Esophagus muscularis mucosa (tissue), 4 donors: ENCODE measurements around the gene ENTR1. TPM values are rescaled to one million over a fixed set of nuclear protein-coding genes. Genes with fewer than 3 reads are reported as not detected.

ENCODE experiments used
- DNase-seq: peaks from one replicate; pipeline ENCODE4 v3.0.0-alpha.2; 2017; ENCODE audit errors: extremely low spot score
- H3K27ac ChIP-seq, 4 donors: fragments of 200-600 bp; sonication (generic); replicated peaks in 1 of 4; 1 replicate in 3 of 4; 2 replicates in 1 of 4; pipeline ENCODE4 v1.5.1; 2016 to 2019; ENCODE audit warnings: mild to moderate bottlenecking in 1 of 4
- H3K27me3 ChIP-seq, 4 donors: fragments of 200-600 bp; sonication (generic); one replicate each; pipeline versions ENCODE4 v1.5.1 to v1.6.0; 2016 to 2019
- H3K36me3 ChIP-seq, 4 donors: fragments of 200-600 bp; sonication (generic); one replicate each; pipeline ENCODE4 v1.5.1; 2016 to 2019
- H3K4me1 ChIP-seq, 4 donors: fragments of 200-600 bp; sonication (generic); one replicate each; pipeline ENCODE4 v1.5.1; 2016 to 2019
- H3K4me3 ChIP-seq, 4 donors: fragments of 200-600 bp; sonication (generic); 1 replicate in 2 of 4; 2 replicates in 2 of 4; pipeline ENCODE4 v1.5.1; 2016 to 2019; ENCODE audit warnings: mild to moderate bottlenecking in 4 of 4, moderate library complexity in 1 of 4
- H3K9me3 ChIP-seq, 4 donors: fragments of 200-600 bp; sonication (generic); 1 replicate in 3 of 4; 2 replicates in 1 of 4; pipeline ENCODE4 v1.5.1; 2016 to 2019
- EP300 ChIP-seq: sonication (generic); formaldehyde crosslinking; IDR thresholded peaks from one replicate; pipeline ENCODE4 v1.6.1; 2017; ENCODE audit warnings: antibody characterized with exemption
- POLR2A ChIP-seq: fragments of 450-650 bp; IDR thresholded peaks from one replicate; pipeline ENCODE4 v1.6.1; 2017; ENCODE audit warnings: antibody characterized with exemption, moderate library complexity, mild to moderate bottlenecking, low read depth
- POLR2AphosphoS5 ChIP-seq, 2 donors: sonication (generic); formaldehyde crosslinking; IDR thresholded peaks; one replicate each; pipeline ENCODE4 v1.6.1; 2017; ENCODE audit warnings: antibody characterized with exemption in 2 of 2
- WGBS: methylation state at CpG from one replicate; pipeline ENCODE4 v1.1.5; 2018; 5-methylcytosine and 5-hydroxymethylcytosine counted together
- intact Hi-C: fragments of 100-400 bp; cut with DNase I; formaldehyde crosslinking; loops from one replicate; pipeline ENCODE4 v1.15.1; 2023
- total RNA-seq, 4 donors: library from RNA; depleted of rRNA; stranded (reverse); fragments of >200 nt; gene quantifications; one replicate each; pipeline versions ENCODE4 v1.1.0 to v1.2.1, GENCODE V29; 2016
- TF ChIP-seq, protein P1 (sequence below), 3 experiments: fragments of 200-600 bp in 2 of 3; fragments of 450-650 bp in 1 of 3; sonication (generic) in 2 of 3; IDR thresholded peaks; one replicate each; pipeline ENCODE4 v1.5.1; 2017 to 2019; ENCODE audit warnings: antibody characterized with exemption in 3 of 3, mild to moderate bottlenecking in 2 of 3, moderate library complexity in 1 of 3

Gene ENTR1
- total RNA-seq, 4 donors from 2014 or later: 26.2 to 44.8 (median 37.6) TPM

DNA sequence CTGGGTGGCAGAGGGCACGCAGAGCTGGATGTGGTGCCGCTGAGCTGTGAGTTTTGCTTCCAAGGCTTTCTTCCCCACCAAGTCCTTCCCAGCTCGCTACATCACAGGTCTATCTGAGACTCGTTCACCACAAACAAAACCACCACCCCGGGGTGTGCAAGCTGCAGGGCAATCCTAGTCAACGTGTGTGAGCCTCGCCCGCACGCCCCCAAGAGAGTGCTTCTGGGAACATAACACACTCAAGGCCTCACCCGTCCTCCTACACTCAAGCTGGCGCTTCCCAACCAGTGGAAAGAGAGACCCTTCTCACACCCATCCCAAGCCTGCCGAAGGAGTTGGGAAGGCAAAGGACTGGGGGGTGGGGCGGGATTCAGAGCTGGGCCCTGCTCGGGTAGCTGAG lies 21.0 kb downstream of the ENTR1 start:
- Histone ChIP-seq H3K4me3 (no peak overlapping the region), H3K27ac (no peak overlapping the region), H3K27me3 (no peaks in the 10 kb centered on the region), H3K9me3 (no peaks in the 10 kb centered on the region), H3K36me3 (peaks cover 47 to 98% (median 87%) of the 10 kb centered on the region in 4 donors), H3K4me1 (no peaks in the 10 kb centered on the region)
- WGBS: 90% methylated on average over 12 of the region's 14 CpGs
- DNase-seq: no peak
- TF ChIP-seq POLR2A (no peak), POLR2AphosphoS5 (IDR thresholded peaks at IDR 0.05) (no peak)
- TF ChIP-seq, protein P1, sequence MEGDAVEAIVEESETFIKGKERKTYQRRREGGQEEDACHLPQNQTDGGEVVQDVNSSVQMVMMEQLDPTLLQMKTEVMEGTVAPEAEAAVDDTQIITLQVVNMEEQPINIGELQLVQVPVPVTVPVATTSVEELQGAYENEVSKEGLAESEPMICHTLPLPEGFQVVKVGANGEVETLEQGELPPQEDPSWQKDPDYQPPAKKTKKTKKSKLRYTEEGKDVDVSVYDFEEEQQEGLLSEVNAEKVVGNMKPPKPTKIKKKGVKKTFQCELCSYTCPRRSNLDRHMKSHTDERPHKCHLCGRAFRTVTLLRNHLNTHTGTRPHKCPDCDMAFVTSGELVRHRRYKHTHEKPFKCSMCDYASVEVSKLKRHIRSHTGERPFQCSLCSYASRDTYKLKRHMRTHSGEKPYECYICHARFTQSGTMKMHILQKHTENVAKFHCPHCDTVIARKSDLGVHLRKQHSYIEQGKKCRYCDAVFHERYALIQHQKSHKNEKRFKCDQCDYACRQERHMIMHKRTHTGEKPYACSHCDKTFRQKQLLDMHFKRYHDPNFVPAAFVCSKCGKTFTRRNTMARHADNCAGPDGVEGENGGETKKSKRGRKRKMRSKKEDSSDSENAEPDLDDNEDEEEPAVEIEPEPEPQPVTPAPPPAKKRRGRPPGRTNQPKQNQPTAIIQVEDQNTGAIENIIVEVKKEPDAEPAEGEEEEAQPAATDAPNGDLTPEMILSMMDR (IDR thresholded peaks at IDR 0.05): no peak
- intact Hi-C loops: no loop called here

DNA sequence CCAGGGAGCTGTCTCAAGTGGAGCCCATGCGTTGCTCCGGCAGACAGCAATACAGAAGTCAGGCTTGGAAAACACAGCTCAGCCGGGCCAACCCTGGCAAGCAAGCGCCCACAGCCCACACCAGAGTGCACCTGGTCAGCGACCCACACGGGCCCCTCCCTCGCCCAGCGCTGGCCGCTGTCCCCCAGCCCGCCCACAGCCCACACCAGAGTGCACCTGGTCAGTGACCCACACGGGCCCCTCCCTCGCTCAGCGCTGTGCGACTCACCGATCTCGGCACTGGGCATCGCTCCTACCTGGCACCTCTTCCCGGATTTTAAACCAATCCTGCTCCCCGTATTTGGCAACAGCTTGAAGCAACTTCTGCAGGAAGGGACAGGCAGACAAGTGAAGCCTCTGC lies 23.2 kb downstream of the ENTR1 start:
- H3K36me3 ChIP-seq: peaks cover 35 to 98% (median 87%) of the 10 kb centered on the region in 4 donors
- DNase-seq: no peak
- no peak for TF ChIP-seq POLR2A
- TF ChIP-seq, protein P1 (IDR thresholded peaks at IDR 0.05): no peak
- TF ChIP-seq POLR2AphosphoS5 (IDR thresholded peaks at IDR 0.05): no peak
- no peak for TF ChIP-seq EP300

DNA sequence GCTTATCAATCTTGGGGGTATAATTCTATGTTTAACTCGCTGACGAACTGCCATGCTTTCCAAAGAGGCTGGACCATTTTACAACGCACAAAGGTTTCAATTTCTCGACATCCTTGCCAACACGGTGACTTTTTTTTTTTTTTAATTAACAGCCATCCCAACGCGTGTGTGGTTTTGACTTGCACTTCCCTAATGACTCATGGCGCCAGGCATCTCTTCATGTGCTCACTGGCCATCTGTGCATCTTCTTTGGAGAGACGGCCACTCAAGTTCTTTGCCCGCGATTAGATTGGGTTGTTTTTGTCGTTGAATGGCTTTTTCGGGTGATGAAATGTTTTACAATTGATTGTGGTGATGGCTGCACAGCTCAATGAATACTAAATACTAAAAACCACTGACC lies 24.4 kb downstream of the ENTR1 start:
- H3K4me1 ChIP-seq: no peaks in the 10 kb centered on the region
- WGBS: 91% methylated on average over 13 of the region's 13 CpGs
- no peak overlapping the region for H3K27ac ChIP-seq
- no peaks in the 10 kb centered on the region for H3K27me3 ChIP-seq
- intact Hi-C loops: no loop called here
- H3K9me3 ChIP-seq: no peaks in the 10 kb centered on the region
- TF ChIP-seq, protein P1 (IDR thresholded peaks at IDR 0.05): no peak
- no peak for TF ChIP-seq POLR2A
- TF ChIP-seq POLR2AphosphoS5 (IDR thresholded peaks at IDR 0.05): no peak
- no peak for TF ChIP-seq EP300
- no peak overlapping the region for H3K4me3 ChIP-seq
- H3K36me3 ChIP-seq: peaks cover 23 to 98% (median 88%) of the 10 kb centered on the region in 4 donors
- no peak for DNase-seq

More for the DNA sequence above, 23.2 kb downstream of the ENTR1 start:
- 99% methylated on average over 19 of the region's 19 CpGs for WGBS
- H3K27me3 ChIP-seq: no peaks in the 10 kb centered on the region
- H3K4me3 ChIP-seq: no peak overlapping the region
- no peaks in the 10 kb centered on the region for H3K4me1 ChIP-seq
- no peaks in the 10 kb centered on the region for H3K9me3 ChIP-seq
- intact Hi-C loops: no loop called here
- H3K27ac ChIP-seq: no peak overlapping the region

DNA sequence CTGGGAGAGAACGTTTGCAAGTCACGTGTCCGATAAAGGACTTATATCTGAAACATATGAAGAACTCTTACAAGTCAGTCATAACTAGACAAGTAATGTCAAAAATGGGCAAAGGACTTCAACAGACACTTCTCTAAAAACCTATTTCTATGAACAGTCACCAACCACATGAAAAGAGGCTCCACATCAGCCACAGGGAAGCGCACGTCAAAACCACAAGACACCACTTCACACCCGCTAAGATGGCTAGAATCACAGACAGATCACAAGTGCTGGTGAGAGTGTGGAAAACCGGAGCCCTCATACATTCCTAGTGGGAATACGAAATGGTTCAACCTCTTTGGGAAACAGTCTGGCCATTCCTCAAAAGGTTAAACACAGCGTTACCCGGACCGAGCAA lies 25.4 kb downstream of the ENTR1 start:
- 91% methylated on average over 11 of the region's 11 CpGs for WGBS
- intact Hi-C loops: no loop called here
- H3K4me1 ChIP-seq: no peaks in the 10 kb centered on the region
- H3K27me3 ChIP-seq: no peaks in the 10 kb centered on the region
- H3K9me3 ChIP-seq: no peaks in the 10 kb centered on the region
- no peak for DNase-seq
- H3K27ac ChIP-seq: no peak overlapping the region
- no peak overlapping the region for H3K4me3 ChIP-seq
- TF ChIP-seq POLR2A: no peak
- TF ChIP-seq, protein P1 (IDR thresholded peaks at IDR 0.05): no peak
- TF ChIP-seq EP300: no peak
- TF ChIP-seq POLR2AphosphoS5 (IDR thresholded peaks at IDR 0.05): no peak
- peaks cover 30 to 99% (median 96%) of the 10 kb centered on the region in 4 donors for H3K36me3 ChIP-seq

DNA sequence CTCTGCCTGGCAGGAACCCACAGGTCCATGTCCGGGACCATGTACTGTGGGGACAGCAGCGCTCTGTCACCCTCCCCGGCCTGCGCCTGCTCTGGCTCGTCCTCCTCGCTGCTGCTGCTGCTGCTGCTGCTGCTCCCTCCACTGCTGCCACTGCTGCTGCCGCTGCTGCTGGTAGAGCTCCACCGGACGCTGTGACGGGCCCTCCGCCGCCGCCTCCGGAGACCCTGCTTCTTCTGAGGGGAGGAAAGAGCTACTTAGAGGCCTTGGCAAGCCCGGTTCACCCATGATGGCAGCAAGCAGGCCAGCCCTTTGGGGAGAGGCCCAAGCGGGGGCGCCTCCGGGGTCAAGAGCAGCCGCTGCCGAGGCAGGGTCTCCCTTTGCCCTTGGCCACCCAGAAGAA lies 27.0 kb downstream of the ENTR1 start:
- 100% methylated on average over 5 of the region's 20 CpGs for WGBS
- Histone ChIP-seq H3K4me3 (no peak overlapping the region), H3K36me3 (peaks cover 31 to 99% (median 97%) of the 10 kb centered on the region in 4 donors), H3K27ac (no peak overlapping the region), H3K9me3 (no peaks in the 10 kb centered on the region), H3K4me1 (no peaks in the 10 kb centered on the region), H3K27me3 (no peaks in the 10 kb centered on the region)
- no peak for DNase-seq
- TF ChIP-seq EP300 (no peak), POLR2A (no peak), POLR2AphosphoS5 (IDR thresholded peaks at IDR 0.05) (no peak)
- TF ChIP-seq, protein P1 (IDR thresholded peaks at IDR 0.05): no peak
- intact Hi-C loops: no loop called here
